Naive thymus-derived CD8-positive, alpha-beta T cell (primary cell): Measurements from ENCODE around the gene OR6B3. TPM values are rescaled to one million over a fixed set of nuclear protein-coding genes. Genes with fewer than 3 reads are reported as not detected.

ENCODE experiments used
- ATAC-seq, 2 donors: fragments of 150-1000 bp; cut with Tn5 transposase in 1 of 2; sonication (Bioruptor Pico), chemical (Tn5 transposase) in 1 of 2; 1 replicate in 1 of 2; 2 replicates in 1 of 2; pipeline ENCODE4 v1.10.0; 2021; ENCODE audit warnings: mild to moderate bottlenecking in 2 of 2, moderate library complexity in 2 of 2
- POLR2A ChIA-PET: fragments of 350-600 bp; sonication (Branson Sonifier 250); formaldehyde crosslinking; loops from one replicate; lab custom pipeline; 2021; ENCODE audit warnings: antibody characterized with exemption; lab: Charles Lee
- DNase-seq, 10 donors: peaks; one replicate each; pipeline versions ENCODE4 v3.0.0 to v3.0.0-alpha.2; 2020 to 2022
- H3K27ac Mint-ChIP-seq, 10 donors: one replicate each; pipeline ENCODE4 v1.8.0; 2020 to 2022; ENCODE audit warnings: mild to moderate bottlenecking in 10 of 10, mixed read lengths in 10 of 10, moderate library complexity in 4 of 10, inconsistent platforms in 1 of 10
- H3K27me3 Mint-ChIP-seq, 5 donors: one replicate each; pipeline ENCODE4 v1.8.0; 2021 to 2022; ENCODE audit warnings: mixed read lengths in 5 of 5
- H3K36me3 Mint-ChIP-seq, 3 donors: one replicate each; pipeline ENCODE4 v1.8.0; 2020 to 2022; ENCODE audit warnings: mixed read lengths in 3 of 3, mild to moderate bottlenecking in 2 of 3, inconsistent platforms in 1 of 3
- H3K4me1 Mint-ChIP-seq, 4 donors: one replicate each; pipeline ENCODE4 v1.8.0; 2021 to 2022; ENCODE audit warnings: mixed read lengths in 4 of 4
- H3K4me3 Mint-ChIP-seq, 10 donors: one replicate each; pipeline ENCODE4 v1.8.0; 2020 to 2022; ENCODE audit warnings: mild to moderate bottlenecking in 10 of 10, mixed read lengths in 10 of 10, moderate library complexity in 6 of 10, inconsistent platforms in 1 of 10
- H3K9me3 Mint-ChIP-seq, 9 donors: one replicate each; pipeline ENCODE4 v1.8.0; 2020 to 2022; ENCODE audit warnings: mixed read lengths in 9 of 9, mild to moderate bottlenecking in 3 of 9, inconsistent platforms in 1 of 9, moderate library complexity in 1 of 9
- polyA plus RNA-seq, 3 donors: library from polyadenylated mRNA; unstranded; fragments of 300-500 nt; fragmentation: Illumina TruSeq; gene quantifications; one replicate each; pipeline ENCODE4 v1.2.3, GENCODE V29; 2021
- total RNA-seq, 8 experiments: library from RNA in 2 of 8; stranded (reverse) in 2 of 8; gene quantifications; one replicate each; pipeline ENCODE4 v1.2.3 and lab custom pipeline; 2021 to 2026

The OR6B3 gene
- total RNA-seq (not detected), polyA plus RNA-seq (not detected), total RNA-seq (lab: John Stamatoyannopoulos, UW) (0 reads per million in 6 experiments)

- Mint-ChIP-seq H3K9me3 (no peaks in the 10 kb centered on the region), H3K4me1 (peaks cover 0 to 8% (median 0%) of the 10 kb centered on the region in 4 donors), H3K36me3 (peaks cover 0 to 3% (median 0%) of the 10 kb centered on the region in 3 donors), H3K4me3 (no peak within 1 kb of the TSS), H3K27me3 (peaks cover 22 to 59% (median 45%) of the 10 kb centered on the region in 5 donors), H3K27ac (no peak within 1 kb of the TSS)
- POLR2A ChIA-PET = no interaction called here
- DNase-seq (no peak), ATAC-seq (no peak)
These were observed at the start of gene OR6B3 for GRCh38 chr2:240053173-240054155. Gene OR6B3, minus strand, starts transcription at chr2:240053521.

DNA sequence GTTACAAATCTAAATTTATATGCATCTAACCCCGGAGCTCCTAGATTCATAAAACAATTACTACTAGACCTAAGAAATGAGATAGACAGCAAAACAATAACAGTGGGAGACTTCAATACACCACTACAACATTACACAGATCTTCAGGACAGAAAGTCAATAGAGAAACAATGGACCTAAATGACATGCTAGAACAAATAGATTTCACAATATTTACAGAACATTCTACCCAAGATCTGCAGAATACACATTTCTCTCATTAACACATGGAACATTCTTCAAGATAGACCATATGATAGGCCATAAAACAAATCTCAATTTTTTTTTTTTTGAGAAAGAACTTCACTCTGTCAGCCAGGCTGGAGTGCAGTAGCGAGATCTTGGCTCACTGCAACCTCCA is 45.0 kb upstream of the OR6B3 start:
- POLR2A ChIA-PET = no interaction called here
- Mint-ChIP-seq H3K27me3 (peaks cover 55 to 84% (median 63%) of the 10 kb centered on the region in 5 donors), H3K36me3 (peaks cover 0 to 27% (median 6%) of the 10 kb centered on the region in 3 donors), H3K4me3 (no peak overlapping the region), H3K4me1 (no peaks in the 10 kb centered on the region), H3K9me3 (peaks cover 0 to 40% (median 14%) of the 10 kb centered on the region in 9 donors), H3K27ac (no peak overlapping the region)
- ATAC-seq (no peak), DNase-seq (no peak)

DNA sequence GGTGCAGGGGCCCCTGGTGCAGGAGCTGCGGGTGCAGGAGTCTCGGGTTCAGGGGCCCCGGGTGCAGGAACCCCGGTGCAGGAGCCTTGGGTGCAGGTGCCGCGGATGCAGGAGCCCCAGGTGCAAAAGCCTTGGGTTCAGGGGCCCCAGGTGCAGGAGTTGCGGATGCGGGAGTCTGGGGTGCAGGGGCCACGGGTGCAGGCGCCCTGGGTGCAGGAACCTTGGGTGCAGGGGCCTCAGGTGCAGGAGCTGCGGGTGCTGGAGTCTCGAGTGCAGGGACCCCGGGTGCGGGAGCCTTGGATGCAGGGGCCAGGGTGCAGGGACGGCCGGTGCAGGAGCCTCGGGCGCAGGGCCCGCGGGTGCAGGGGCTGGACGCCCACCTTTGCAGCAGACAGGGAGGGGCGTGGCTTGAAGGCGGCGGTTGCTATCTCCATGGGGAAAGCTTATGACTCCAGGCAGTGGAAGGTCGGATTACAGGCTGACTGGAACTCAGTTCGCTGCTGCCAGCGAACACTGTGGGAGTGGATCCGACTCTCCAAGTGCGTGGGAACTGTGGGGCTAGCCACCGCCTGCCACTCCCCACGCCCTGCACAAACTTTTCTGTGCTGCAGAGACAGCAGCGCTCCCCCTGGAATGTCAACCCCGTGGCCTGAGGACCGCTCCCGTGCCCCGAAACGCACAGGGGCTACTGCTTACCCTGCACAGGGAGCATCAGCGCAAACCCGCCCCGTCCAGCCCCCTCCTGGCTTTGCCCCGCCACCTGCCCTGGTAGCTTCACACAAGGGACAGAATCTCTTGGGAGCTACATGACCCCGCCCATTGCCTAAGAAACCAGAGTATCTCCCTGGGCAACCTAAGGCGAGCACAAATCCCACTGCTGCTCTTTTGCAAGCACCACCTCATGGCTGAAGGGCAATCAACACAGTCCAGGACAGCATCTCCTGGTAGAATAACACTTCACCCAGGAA is 42.5 kb upstream of the OR6B3 start:
- peaks cover 0 to 28% (median 6%) of the 10 kb centered on the region in 3 donors for H3K36me3 Mint-ChIP-seq
- no peak for ATAC-seq
- POLR2A ChIA-PET = no interaction called here
- peaks cover 0 to 49% (median 14%) of the 10 kb centered on the region in 9 donors for H3K9me3 Mint-ChIP-seq
- H3K27ac Mint-ChIP-seq = no peak overlapping the region
- H3K4me3 Mint-ChIP-seq = no peak overlapping the region
- no peak for DNase-seq
- no peaks in the 10 kb centered on the region for H3K4me1 Mint-ChIP-seq
- peaks cover 56 to 82% (median 69%) of the 10 kb centered on the region in 5 donors for H3K27me3 Mint-ChIP-seq

GRCh38 chr2:240089306-240089705 is 36.0 kb upstream of the OR6B3 start:
- no peak overlapping the region for H3K4me3 Mint-ChIP-seq

DNA sequence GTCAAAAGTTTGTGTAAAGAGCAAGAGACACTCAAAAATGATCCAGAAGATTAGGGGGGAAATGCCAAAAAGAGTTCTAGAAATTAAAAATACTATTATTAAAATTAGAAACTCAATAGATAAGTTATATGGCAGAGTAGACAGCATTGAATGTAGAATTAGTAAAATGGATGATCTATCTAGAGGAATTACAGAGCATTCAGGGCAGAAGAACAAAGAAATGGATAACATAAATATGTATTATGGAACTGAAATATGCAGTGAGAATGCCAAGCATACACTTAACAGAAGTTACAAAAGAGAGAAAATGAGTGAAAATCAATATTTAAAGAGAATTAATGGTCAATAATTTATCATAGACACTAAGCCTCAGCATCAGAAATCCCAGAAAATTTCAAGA is 33.2 kb upstream of the OR6B3 start:
- POLR2A ChIA-PET = no interaction called here
- Mint-ChIP-seq H3K36me3 (peaks cover 0 to 25% (median 7%) of the 10 kb centered on the region in 3 donors), H3K27me3 (peaks cover 9 to 52% (median 31%) of the 10 kb centered on the region in 5 donors), H3K4me3 (no peak overlapping the region), H3K4me1 (no peaks in the 10 kb centered on the region), H3K9me3 (peaks cover 5 to 31% (median 22%) of the 10 kb centered on the region in 9 donors), H3K27ac (no peak overlapping the region)
- no peak for ATAC-seq
- no peak for DNase-seq

More at GRCh38 chr2:240089306-240089705, 36.0 kb upstream of the OR6B3 start:
- H3K4me1 Mint-ChIP-seq = no peaks in the 10 kb centered on the region
- no peak overlapping the region for H3K27ac Mint-ChIP-seq
- ATAC-seq (no peak), DNase-seq (no peak)
- peaks cover 23 to 67% (median 46%) of the 10 kb centered on the region in 5 donors for H3K27me3 Mint-ChIP-seq
- POLR2A ChIA-PET = no interaction called here
- H3K36me3 Mint-ChIP-seq = peaks cover 0 to 28% (median 7%) of the 10 kb centered on the region in 3 donors
- H3K9me3 Mint-ChIP-seq = peaks cover 5 to 40% (median 23%) of the 10 kb centered on the region in 9 donors

GRCh38 chr2:240078631-240079030 is 25.3 kb upstream of the OR6B3 start:
- H3K4me3 Mint-ChIP-seq = no peak overlapping the region
- H3K27me3 Mint-ChIP-seq = peaks cover 8 to 45% (median 26%) of the 10 kb centered on the region in 5 donors
- peaks cover 0 to 41% (median 36%) of the 10 kb centered on the region in 9 donors for H3K9me3 Mint-ChIP-seq
- no peak for DNase-seq
- no peak for ATAC-seq
- peaks cover 3 to 39% (median 7%) of the 10 kb centered on the region in 3 donors for H3K36me3 Mint-ChIP-seq
- no peak overlapping the region for H3K27ac Mint-ChIP-seq
- no peaks in the 10 kb centered on the region for H3K4me1 Mint-ChIP-seq
- POLR2A ChIA-PET = no interaction called here

- ATAC-seq (no peak), DNase-seq (no peak)
- Mint-ChIP-seq H3K27ac (no peak overlapping the region), H3K4me3 (no peak overlapping the region), H3K9me3 (peaks cover 0 to 41% (median 36%) of the 10 kb centered on the region in 9 donors), H3K4me1 (no peaks in the 10 kb centered on the region), H3K36me3 (peaks cover 3 to 39% (median 7%) of the 10 kb centered on the region in 3 donors), H3K27me3 (peaks cover 5 to 45% (median 23%) of the 10 kb centered on the region in 5 donors)
- POLR2A ChIA-PET = no interaction called here
These were observed 24.1 kb upstream of the OR6B3 start for GRCh38 chr2:240077442-240077841.

DNA sequence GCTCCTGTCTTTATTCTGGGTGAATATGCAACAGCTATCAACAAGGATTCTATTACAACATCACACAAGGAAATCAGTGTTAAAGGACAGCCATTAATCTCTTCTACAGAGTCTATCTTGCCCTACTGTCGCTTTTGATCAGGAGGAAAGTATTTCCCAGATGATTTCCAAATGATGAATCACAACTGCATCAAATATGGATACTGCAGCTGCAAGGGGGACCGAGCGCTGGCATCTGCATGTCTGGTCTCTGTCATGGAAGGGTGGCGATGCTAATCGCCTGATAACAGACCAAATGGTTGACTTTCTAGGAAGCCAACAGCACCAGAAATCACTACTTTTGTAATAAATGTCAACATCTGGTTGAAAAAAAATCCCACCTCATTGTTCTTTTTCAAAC is 21.2 kb upstream of the OR6B3 start:
- Mint-ChIP-seq H3K27me3 (peaks cover 5 to 34% (median 26%) of the 10 kb centered on the region in 5 donors), H3K36me3 (peaks cover 3 to 44% (median 7%) of the 10 kb centered on the region in 3 donors), H3K4me3 (no peak overlapping the region), H3K4me1 (no peaks in the 10 kb centered on the region), H3K27ac (no peak overlapping the region), H3K9me3 (peaks cover 2 to 41% (median 34%) of the 10 kb centered on the region in 9 donors)
- no peak for ATAC-seq
- DNase-seq = no peak
- POLR2A ChIA-PET = no interaction called here

- Mint-ChIP-seq H3K36me3 (peaks cover 0 to 20% (median 4%) of the 10 kb centered on the region in 3 donors), H3K9me3 (peaks cover 2 to 30% (median 16%) of the 10 kb centered on the region in 9 donors), H3K4me3 (no peak overlapping the region), H3K27me3 (peaks cover 7 to 33% (median 21%) of the 10 kb centered on the region in 5 donors), H3K27ac (no peak overlapping the region), H3K4me1 (no peaks in the 10 kb centered on the region)
- ATAC-seq (no peak), DNase-seq (no peak)
- POLR2A ChIA-PET = no interaction called here
These were observed 17.6 kb upstream of the OR6B3 start for GRCh38 chr2:240070907-240071306.

DNA sequence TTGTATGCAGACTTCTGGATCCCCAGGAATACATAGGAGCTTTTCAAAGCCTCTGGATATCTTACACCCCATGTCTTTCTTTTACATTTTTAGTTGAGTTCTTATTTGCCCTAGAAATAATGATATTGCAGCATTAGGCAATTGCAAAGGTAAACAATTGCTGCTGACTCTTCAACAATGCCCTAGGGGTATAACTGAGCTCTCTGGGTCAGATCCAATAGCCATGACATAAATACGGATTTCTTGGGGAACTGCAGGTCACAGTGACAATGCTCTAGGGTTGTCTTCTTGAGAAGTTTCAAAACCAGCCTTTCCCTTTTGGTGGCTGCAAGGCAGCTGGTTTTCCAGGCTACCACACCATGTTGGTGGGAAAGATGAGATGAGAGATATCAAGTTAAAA is 16.5 kb upstream of the OR6B3 start:
- H3K9me3 Mint-ChIP-seq = peaks cover 2 to 26% (median 12%) of the 10 kb centered on the region in 9 donors
- H3K4me1 Mint-ChIP-seq = no peaks in the 10 kb centered on the region
- peaks cover 7 to 31% (median 19%) of the 10 kb centered on the region in 5 donors for H3K27me3 Mint-ChIP-seq
- peaks cover 0 to 12% (median 4%) of the 10 kb centered on the region in 3 donors for H3K36me3 Mint-ChIP-seq
- H3K27ac Mint-ChIP-seq = no peak overlapping the region
- DNase-seq (no peak), ATAC-seq (no peak)
- no peak overlapping the region for H3K4me3 Mint-ChIP-seq
- POLR2A ChIA-PET = no interaction called here

DNA sequence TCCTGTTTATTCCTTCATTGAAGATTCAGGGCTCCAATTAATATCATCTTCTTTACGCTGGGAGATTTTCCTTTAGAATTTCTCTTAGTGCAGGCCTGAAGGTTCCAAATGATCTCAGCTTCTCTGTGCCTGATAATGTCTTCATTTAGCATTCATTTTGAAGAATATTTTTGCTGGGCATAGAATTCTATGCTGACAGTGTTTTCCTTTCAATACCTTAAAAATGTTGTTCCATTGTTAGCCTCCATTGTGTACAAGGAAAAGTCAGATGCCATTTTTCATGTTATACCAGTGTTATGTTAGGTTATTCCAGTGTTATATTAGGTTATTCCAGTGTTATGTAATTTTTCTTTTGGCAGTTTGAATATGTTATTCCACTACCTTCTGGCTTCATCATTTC is 14.9 kb upstream of the OR6B3 start:
- H3K27me3 Mint-ChIP-seq = peaks cover 8 to 29% (median 19%) of the 10 kb centered on the region in 5 donors
- no peak for DNase-seq
- no peak for ATAC-seq
- no peaks in the 10 kb centered on the region for H3K4me1 Mint-ChIP-seq
- H3K27ac Mint-ChIP-seq = no peak overlapping the region
- H3K9me3 Mint-ChIP-seq = peaks cover 2 to 26% (median 12%) of the 10 kb centered on the region in 9 donors
- H3K4me3 Mint-ChIP-seq = no peak overlapping the region
- peaks cover 0 to 12% (median 4%) of the 10 kb centered on the region in 3 donors for H3K36me3 Mint-ChIP-seq
- POLR2A ChIA-PET = no interaction called here

GRCh38 chr2:240066489-240066888 is 13.2 kb upstream of the OR6B3 start:
- Mint-ChIP-seq H3K27me3 (peaks cover 5 to 27% (median 13%) of the 10 kb centered on the region in 5 donors), H3K27ac (no peak overlapping the region), H3K9me3 (peaks cover 2 to 26% (median 12%) of the 10 kb centered on the region in 9 donors), H3K4me3 (no peak overlapping the region), H3K4me1 (no peaks in the 10 kb centered on the region), H3K36me3 (peaks cover 0 to 12% (median 4%) of the 10 kb centered on the region in 3 donors)
- DNase-seq (no peak), ATAC-seq (no peak)
- POLR2A ChIA-PET = no interaction called here
